ENCODE results near the gene ADAMTSL1. TPM values are rescaled to one million over a fixed set of nuclear protein-coding genes. Genes with fewer than 3 reads are reported as not detected.

Gene ADAMTSL1
- polyA plus RNA-seq, 1 donor from 2014 or later, result 1.1 TPM

- no peak overlapping the region for H3K9ac ChIP-seq (ENCODE audit: low read length)
- H3K4me2 ChIP-seq (ENCODE audit: low read length), result no peak overlapping the region
- H3K79me2 ChIP-seq (replicated peaks; ENCODE audit: insufficient read depth, low read length), result no peaks in the 10 kb centered on the region
- no peaks in the 10 kb centered on the region for H3F3A ChIP-seq (ENCODE audit: insufficient read depth, low read length, poor library complexity, severe bottlenecking)
- H2AFZ ChIP-seq (ENCODE audit: low read depth, low read length), result no peak overlapping the region
- no peak overlapping the region for H3K4me3 ChIP-seq (ENCODE audit: low read length)
- no peaks in the 10 kb centered on the region for H3K36me3 ChIP-seq (ENCODE audit: insufficient read depth, low read length)
- H3K9me3 ChIP-seq (ENCODE audit: low read length), result no peaks in the 10 kb centered on the region
- H4K20me1 ChIP-seq (ENCODE audit: insufficient read depth), result no peaks in the 10 kb centered on the region
- no peak overlapping the region for H3K27ac ChIP-seq (ENCODE audit: low read length)
- H3K27me3 ChIP-seq (ENCODE audit: insufficient read depth, low read depth, low read length), result no peaks in the 10 kb centered on the region
- H3K9me2 ChIP-seq (ENCODE audit: insufficient read depth, low read length), result no peaks in the 10 kb centered on the region
- TF ChIP-seq EZH2 (IDR thresholded peaks at IDR 0.05; ENCODE audit: borderline replicate concordance, insufficient read depth, low read length, poor library complexity, severe bottlenecking) (no peak), TAF1 (IDR thresholded peaks at IDR 0.05; ENCODE audit: low read depth) (no peak), REST (IDR thresholded peaks at IDR 0.05; ENCODE audit: borderline replicate concordance) (no peak), RAD21 (conservative IDR thresholded peaks at IDR 0.05) (no peak), SMC3 (conservative IDR thresholded peaks at IDR 0.05; ENCODE audit: poor library complexity) (no peak), MXI1 (conservative IDR thresholded peaks at IDR 0.05; ENCODE audit: poor library complexity, severe bottlenecking) (no peak), POLR2AphosphoS5 (IDR thresholded peaks at IDR 0.05) (no peak), EP300 (conservative IDR thresholded peaks at IDR 0.05; ENCODE audit: poor library complexity, severe bottlenecking) (no peak)
- TF ChIP-seq, protein P1, sequence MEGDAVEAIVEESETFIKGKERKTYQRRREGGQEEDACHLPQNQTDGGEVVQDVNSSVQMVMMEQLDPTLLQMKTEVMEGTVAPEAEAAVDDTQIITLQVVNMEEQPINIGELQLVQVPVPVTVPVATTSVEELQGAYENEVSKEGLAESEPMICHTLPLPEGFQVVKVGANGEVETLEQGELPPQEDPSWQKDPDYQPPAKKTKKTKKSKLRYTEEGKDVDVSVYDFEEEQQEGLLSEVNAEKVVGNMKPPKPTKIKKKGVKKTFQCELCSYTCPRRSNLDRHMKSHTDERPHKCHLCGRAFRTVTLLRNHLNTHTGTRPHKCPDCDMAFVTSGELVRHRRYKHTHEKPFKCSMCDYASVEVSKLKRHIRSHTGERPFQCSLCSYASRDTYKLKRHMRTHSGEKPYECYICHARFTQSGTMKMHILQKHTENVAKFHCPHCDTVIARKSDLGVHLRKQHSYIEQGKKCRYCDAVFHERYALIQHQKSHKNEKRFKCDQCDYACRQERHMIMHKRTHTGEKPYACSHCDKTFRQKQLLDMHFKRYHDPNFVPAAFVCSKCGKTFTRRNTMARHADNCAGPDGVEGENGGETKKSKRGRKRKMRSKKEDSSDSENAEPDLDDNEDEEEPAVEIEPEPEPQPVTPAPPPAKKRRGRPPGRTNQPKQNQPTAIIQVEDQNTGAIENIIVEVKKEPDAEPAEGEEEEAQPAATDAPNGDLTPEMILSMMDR (IDR thresholded peaks at IDR 0.05; ENCODE audit: poor library complexity, severe bottlenecking), result no peak
Measured at GRCh38 chr9:18754537-18754936, 280.6 kb downstream of the ADAMTSL1 start.

GRCh38 chr9:18755263-18755662 lies 281.3 kb downstream of the ADAMTSL1 start:
- H3F3A ChIP-seq (ENCODE audit: insufficient read depth, low read length, poor library complexity, severe bottlenecking), result no peaks in the 10 kb centered on the region
- no peaks in the 10 kb centered on the region for H3K9me2 ChIP-seq (ENCODE audit: insufficient read depth, low read length)
- TF ChIP-seq POLR2AphosphoS5 (IDR thresholded peaks at IDR 0.05) (no peak), TAF1 (IDR thresholded peaks at IDR 0.05; ENCODE audit: low read depth) (no peak), EP300 (conservative IDR thresholded peaks at IDR 0.05; ENCODE audit: poor library complexity, severe bottlenecking) (no peak), SMC3 (conservative IDR thresholded peaks at IDR 0.05; ENCODE audit: poor library complexity) (no peak), REST (IDR thresholded peaks at IDR 0.05; ENCODE audit: borderline replicate concordance) (no peak), MXI1 (conservative IDR thresholded peaks at IDR 0.05; ENCODE audit: poor library complexity, severe bottlenecking) (no peak), EZH2 (IDR thresholded peaks at IDR 0.05; ENCODE audit: borderline replicate concordance, insufficient read depth, low read length, poor library complexity, severe bottlenecking) (no peak)
- TF ChIP-seq, protein P1 (IDR thresholded peaks at IDR 0.05; ENCODE audit: poor library complexity, severe bottlenecking), result no peak
- no peak overlapping the region for H3K4me2 ChIP-seq (ENCODE audit: low read length)
- H3K79me2 ChIP-seq (replicated peaks; ENCODE audit: insufficient read depth, low read length), result no peaks in the 10 kb centered on the region
- no peak overlapping the region for H2AFZ ChIP-seq (ENCODE audit: low read depth, low read length)
- no peak overlapping the region for H3K27ac ChIP-seq (ENCODE audit: low read length)
- no peaks in the 10 kb centered on the region for H3K27me3 ChIP-seq (ENCODE audit: insufficient read depth, low read depth, low read length)
- no peaks in the 10 kb centered on the region for H4K20me1 ChIP-seq (ENCODE audit: insufficient read depth)
- no peak overlapping the region for H3K4me3 ChIP-seq (ENCODE audit: low read length)
- no peaks in the 10 kb centered on the region for H3K36me3 ChIP-seq (ENCODE audit: insufficient read depth, low read length)
- H3K9me3 ChIP-seq (ENCODE audit: low read length), result no peaks in the 10 kb centered on the region
- H3K9ac ChIP-seq (ENCODE audit: low read length), result no peak overlapping the region

All from neural cell (in vitro differentiated cells).